ENCODE results near the gene MYO18A.

The MYO18A gene

DNA sequence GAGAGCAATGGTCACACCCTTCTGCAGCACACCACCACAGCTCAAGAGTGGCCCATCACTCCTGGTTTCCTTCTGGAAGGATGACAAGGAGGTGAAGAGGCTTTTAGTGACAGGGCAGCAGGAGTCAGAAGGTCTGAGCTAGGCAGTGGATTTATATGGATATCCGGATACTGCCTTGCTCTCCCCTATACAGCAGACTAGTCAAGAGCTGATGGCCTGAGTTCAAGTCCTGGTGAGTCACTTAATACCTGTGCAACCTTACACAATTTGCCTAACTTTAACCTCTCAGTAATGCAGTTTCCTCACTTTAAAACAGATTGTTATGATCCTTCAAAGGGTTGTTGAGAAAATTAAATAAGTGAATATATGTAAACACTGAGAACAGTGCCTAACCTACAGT lies 22.9 kb downstream of the MYO18A start:
- peaks cover 24% of the 10 kb centered on the region for H3K4me1 ChIP-seq (ENCODE audit: insufficient read depth, insufficient read length)
- no peaks in the 10 kb centered on the region for H3K27me3 ChIP-seq (ENCODE audit: insufficient read depth, insufficient read length)
- no peak for DNase-seq (ENCODE audit: low read depth, low spot score)
- no peaks in the 10 kb centered on the region for H3K9me3 ChIP-seq (ENCODE audit: insufficient read depth, low read length)
- no peak overlapping the region for H3K9ac ChIP-seq (ENCODE audit: insufficient read length, low read depth)
- TF ChIP-seq YY1 (IDR thresholded peaks at IDR 0.05; ENCODE audit: insufficient read depth, insufficient read length) (no peak), SUZ12 (IDR thresholded peaks at IDR 0.05; ENCODE audit: extremely low read depth, insufficient read depth, insufficient read length) (no peak), ZNF274 (IDR thresholded peaks at IDR 0.05; ENCODE audit: low read depth, low read length) (no peak)
- no peaks in the 10 kb centered on the region for H3K36me3 ChIP-seq (ENCODE audit: insufficient read depth, insufficient read length, low read length)
- no peak overlapping the region for H3K4me3 ChIP-seq (ENCODE audit: insufficient read length, low read depth)

DNA sequence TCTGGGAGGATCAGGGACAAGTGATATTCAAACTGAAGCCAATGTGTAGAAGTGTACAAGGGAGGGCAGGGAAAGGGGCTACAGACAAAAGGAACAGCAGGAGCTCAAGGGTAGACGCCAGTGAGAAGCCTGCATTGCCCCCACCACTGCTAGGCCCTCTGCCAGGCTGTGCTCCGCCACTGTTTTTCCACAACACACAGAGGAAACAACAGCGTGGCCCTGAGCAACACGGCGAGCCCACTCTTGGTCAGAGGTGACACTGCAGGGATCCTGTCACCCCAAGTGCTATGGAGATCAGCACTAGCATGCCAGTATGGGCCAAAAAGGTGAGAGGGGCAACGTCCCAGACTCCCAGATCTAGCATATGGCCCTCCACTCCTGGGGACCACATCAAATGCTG lies 23.4 kb downstream of the MYO18A start:
- H3K27me3 ChIP-seq (ENCODE audit: insufficient read depth, insufficient read length): no peaks in the 10 kb centered on the region
- no peak overlapping the region for H3K4me3 ChIP-seq (ENCODE audit: insufficient read length, low read depth)
- H3K36me3 ChIP-seq (ENCODE audit: insufficient read depth, insufficient read length, low read length): no peaks in the 10 kb centered on the region
- DNase-seq (ENCODE audit: low read depth, low spot score): no peak
- H3K4me1 ChIP-seq (ENCODE audit: insufficient read depth, insufficient read length): peaks cover 24% of the 10 kb centered on the region
- no peak for TF ChIP-seq ZNF274 (IDR thresholded peaks at IDR 0.05; ENCODE audit: low read depth, low read length)
- TF ChIP-seq SUZ12 (IDR thresholded peaks at IDR 0.05; ENCODE audit: extremely low read depth, insufficient read depth, insufficient read length): no peak
- no peak for TF ChIP-seq YY1 (IDR thresholded peaks at IDR 0.05; ENCODE audit: insufficient read depth, insufficient read length)
- H3K9ac ChIP-seq (ENCODE audit: insufficient read length, low read depth): no peak overlapping the region
- H3K9me3 ChIP-seq (ENCODE audit: insufficient read depth, low read length): no peaks in the 10 kb centered on the region

DNA sequence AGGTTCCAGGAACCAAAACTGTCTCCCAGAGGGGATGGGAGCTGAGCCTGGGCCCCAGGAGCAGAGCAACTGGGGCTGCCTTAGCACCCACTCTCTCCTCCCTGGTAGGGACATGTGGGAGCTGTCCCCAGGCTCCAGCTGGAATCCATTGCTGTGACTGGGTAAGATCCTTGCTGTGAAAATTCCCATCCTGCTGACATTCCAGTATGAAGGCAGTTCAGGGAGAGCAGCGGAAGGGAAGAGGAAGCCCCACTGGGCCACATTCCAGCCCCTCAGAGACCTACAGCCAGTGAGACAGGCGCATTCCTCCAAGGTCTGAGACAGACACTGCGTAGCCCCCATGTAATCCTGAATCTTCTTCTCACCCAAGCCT lies 24.2 kb downstream of the MYO18A start:
- no peaks in the 10 kb centered on the region for H3K36me3 ChIP-seq (ENCODE audit: insufficient read depth, insufficient read length, low read length)
- no peak overlapping the region for H3K4me3 ChIP-seq (ENCODE audit: insufficient read length, low read depth)
- peaks cover 24% of the 10 kb centered on the region for H3K4me1 ChIP-seq (ENCODE audit: insufficient read depth, insufficient read length)
- DNase-seq (ENCODE audit: low read depth, low spot score): no peak
- TF ChIP-seq ZNF274 (IDR thresholded peaks at IDR 0.05; ENCODE audit: low read depth, low read length): no peak
- TF ChIP-seq SUZ12 (IDR thresholded peaks at IDR 0.05; ENCODE audit: extremely low read depth, insufficient read depth, insufficient read length): no peak
- no peak for TF ChIP-seq YY1 (IDR thresholded peaks at IDR 0.05; ENCODE audit: insufficient read depth, insufficient read length)
- H3K9me3 ChIP-seq (ENCODE audit: insufficient read depth, low read length): no peaks in the 10 kb centered on the region
- no peaks in the 10 kb centered on the region for H3K27me3 ChIP-seq (ENCODE audit: insufficient read depth, insufficient read length)
- H3K9ac ChIP-seq (ENCODE audit: insufficient read length, low read depth): peak overlapping the region; percentile 6

DNA sequence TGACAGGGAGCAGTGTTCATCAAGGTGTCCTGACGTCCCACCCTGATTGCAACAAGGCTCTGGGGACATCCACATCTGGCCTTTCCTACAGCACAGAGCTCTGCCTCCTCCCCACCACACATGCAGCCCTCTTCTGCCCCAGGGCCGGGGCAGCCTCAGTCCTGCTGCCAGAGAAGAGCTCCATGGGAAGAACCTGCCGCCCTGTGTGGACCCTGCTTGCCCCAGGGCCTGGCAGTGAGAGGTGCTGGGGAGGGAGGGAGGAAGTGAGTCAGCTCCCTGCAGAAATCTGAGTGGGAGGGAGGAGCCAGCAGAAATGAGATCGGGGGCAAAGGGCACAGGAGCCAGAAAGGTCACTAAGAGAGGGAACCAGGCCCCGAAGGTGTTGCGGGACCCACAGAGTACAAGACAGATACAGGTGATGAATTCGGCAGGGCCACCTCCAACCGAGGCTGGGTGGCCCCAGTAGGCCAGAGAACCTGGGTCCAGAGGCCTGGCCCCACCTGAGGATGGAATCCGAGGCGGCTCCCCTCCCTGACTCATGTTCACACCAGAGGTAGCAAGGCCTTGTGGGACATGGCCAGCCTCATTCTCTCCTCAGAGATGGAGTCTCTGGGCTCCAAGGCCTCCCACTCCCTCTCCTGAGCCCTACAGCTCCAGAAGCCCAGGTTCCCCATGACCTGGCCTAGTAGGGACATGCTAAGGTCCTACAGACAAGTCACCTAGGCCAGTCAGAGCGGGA lies 24.8 kb downstream of the MYO18A start:
- no peak for TF ChIP-seq SUZ12 (IDR thresholded peaks at IDR 0.05; ENCODE audit: extremely low read depth, insufficient read depth, insufficient read length)
- H3K9ac ChIP-seq (ENCODE audit: insufficient read length, low read depth): peak overlapping the region; percentile 42
- H3K27me3 ChIP-seq (ENCODE audit: insufficient read depth, insufficient read length): no peaks in the 10 kb centered on the region
- H3K4me1 ChIP-seq (ENCODE audit: insufficient read depth, insufficient read length): peaks cover 24% of the 10 kb centered on the region
- no peaks in the 10 kb centered on the region for H3K36me3 ChIP-seq (ENCODE audit: insufficient read depth, insufficient read length, low read length)
- H3K9me3 ChIP-seq (ENCODE audit: insufficient read depth, low read length): no peaks in the 10 kb centered on the region
- no peak for DNase-seq (ENCODE audit: low read depth, low spot score)
- no peak overlapping the region for H3K4me3 ChIP-seq (ENCODE audit: insufficient read length, low read depth)

DNA sequence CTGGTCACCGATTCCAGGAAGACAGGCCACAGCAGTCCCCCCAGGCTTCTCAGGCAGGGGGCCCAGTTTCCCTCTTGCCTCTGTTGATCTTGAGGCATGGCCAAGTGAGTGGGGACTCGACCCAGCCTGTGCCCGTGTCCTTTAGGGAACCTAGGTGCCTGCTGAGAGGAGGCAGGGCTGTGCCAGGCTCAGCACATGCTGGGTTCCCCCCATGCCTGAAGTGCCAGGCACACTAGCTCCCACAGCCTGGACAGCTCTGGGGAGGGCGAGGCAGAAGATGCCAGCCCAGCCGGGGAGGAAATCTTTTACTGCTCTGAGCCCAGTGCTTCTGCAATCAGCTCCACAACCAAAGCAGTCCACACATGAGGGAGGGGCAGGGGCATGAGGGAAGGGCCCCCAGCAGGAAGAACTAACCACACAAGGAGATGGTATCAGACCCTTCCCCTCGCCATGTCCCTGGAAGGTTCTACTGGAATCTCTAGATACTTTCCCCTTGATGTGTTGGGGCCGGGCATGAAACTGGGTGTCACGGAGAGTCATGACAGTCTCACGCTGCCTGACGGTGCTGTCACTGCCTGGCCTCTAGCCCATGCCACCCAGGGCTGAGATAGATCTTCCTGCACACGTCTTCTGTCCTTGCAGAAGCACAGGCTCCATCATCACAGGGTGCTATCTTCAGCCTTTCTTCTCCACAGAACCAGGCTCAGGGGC lies 25.5 kb downstream of the MYO18A start:
- H3K4me1 ChIP-seq (ENCODE audit: insufficient read depth, insufficient read length): peaks cover 24% of the 10 kb centered on the region
- no peak overlapping the region for H3K4me3 ChIP-seq (ENCODE audit: insufficient read length, low read depth)
- TF ChIP-seq SUZ12 (IDR thresholded peaks at IDR 0.05; ENCODE audit: extremely low read depth, insufficient read depth, insufficient read length): no peak
- no peak for TF ChIP-seq YY1 (IDR thresholded peaks at IDR 0.05; ENCODE audit: insufficient read depth, insufficient read length)
- no peak for TF ChIP-seq ZNF274 (IDR thresholded peaks at IDR 0.05; ENCODE audit: low read depth, low read length)
- H3K9ac ChIP-seq (ENCODE audit: insufficient read length, low read depth): peak overlapping the region; percentile 42
- no peaks in the 10 kb centered on the region for H3K9me3 ChIP-seq (ENCODE audit: insufficient read depth, low read length)
- H3K36me3 ChIP-seq (ENCODE audit: insufficient read depth, insufficient read length, low read length): no peaks in the 10 kb centered on the region
- no peak for DNase-seq (ENCODE audit: low read depth, low spot score)
- no peaks in the 10 kb centered on the region for H3K27me3 ChIP-seq (ENCODE audit: insufficient read depth, insufficient read length)

DNA sequence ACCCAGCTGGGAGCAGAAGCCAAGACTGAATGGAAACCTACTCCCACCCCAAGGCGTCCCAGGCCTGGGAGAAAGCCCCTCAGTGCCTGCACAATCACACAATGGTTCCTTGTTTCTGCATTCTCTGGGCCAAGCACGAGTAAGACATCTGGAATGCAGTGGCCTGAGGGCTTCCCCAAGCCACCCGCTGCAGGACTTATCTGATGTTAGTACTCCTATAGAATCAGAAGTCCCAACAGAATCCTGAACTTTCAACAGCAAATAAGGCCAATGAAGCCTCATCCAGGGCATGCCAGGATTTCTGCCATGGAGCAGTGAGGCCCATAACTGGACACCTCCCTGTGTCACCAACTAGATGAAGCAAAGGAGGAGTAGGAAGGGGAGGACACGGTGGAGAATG lies 28.6 kb downstream of the MYO18A start:
- Histone ChIP-seq H3K9me3 (ENCODE audit: insufficient read depth, low read length) (no peaks in the 10 kb centered on the region), H3K27me3 (ENCODE audit: insufficient read depth, insufficient read length) (no peaks in the 10 kb centered on the region), H3K9ac (ENCODE audit: insufficient read length, low read depth) (no peak overlapping the region), H3K4me3 (ENCODE audit: insufficient read length, low read depth) (no peak overlapping the region), H3K4me1 (ENCODE audit: insufficient read depth, insufficient read length) (peaks cover 25% of the 10 kb centered on the region), H3K36me3 (ENCODE audit: insufficient read depth, insufficient read length, low read length) (no peaks in the 10 kb centered on the region)
- no peak for DNase-seq (ENCODE audit: low read depth, low spot score)
- TF ChIP-seq ZNF274 (IDR thresholded peaks at IDR 0.05; ENCODE audit: low read depth, low read length) (no peak), YY1 (IDR thresholded peaks at IDR 0.05; ENCODE audit: insufficient read depth, insufficient read length) (no peak)

DNA sequence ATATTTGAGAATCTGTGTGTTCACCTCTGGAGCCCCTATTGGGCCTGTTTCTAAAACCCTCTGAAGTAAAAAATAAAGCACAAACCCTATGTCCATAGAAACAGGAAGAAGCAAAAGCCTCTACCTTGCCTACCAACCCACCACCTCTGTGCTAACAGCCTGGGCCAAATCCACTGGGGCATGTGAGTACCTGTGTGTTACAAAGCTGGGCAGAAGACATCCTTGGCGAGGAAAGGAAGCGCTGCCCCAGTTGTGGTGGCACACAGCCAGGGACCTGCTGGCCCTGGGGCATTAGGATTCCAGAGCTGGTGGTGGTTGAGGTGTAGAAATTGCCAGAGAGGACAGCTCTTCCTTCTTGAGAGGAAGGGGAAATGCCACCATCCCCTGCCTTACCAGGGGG lies 30.0 kb downstream of the MYO18A start:
- Histone ChIP-seq H3K36me3 (ENCODE audit: insufficient read depth, insufficient read length, low read length) (no peaks in the 10 kb centered on the region), H3K27me3 (ENCODE audit: insufficient read depth, insufficient read length) (no peaks in the 10 kb centered on the region), H3K4me1 (ENCODE audit: insufficient read depth, insufficient read length) (peaks cover 12% of the 10 kb centered on the region), H3K9ac (ENCODE audit: insufficient read length, low read depth) (no peak overlapping the region), H3K4me3 (ENCODE audit: insufficient read length, low read depth) (no peak overlapping the region), H3K9me3 (ENCODE audit: insufficient read depth, low read length) (no peaks in the 10 kb centered on the region)
- no peak for DNase-seq (ENCODE audit: low read depth, low spot score)
- no peak for TF ChIP-seq YY1 (IDR thresholded peaks at IDR 0.05; ENCODE audit: insufficient read depth, insufficient read length)
- no peak for TF ChIP-seq ZNF274 (IDR thresholded peaks at IDR 0.05; ENCODE audit: low read depth, low read length)
- no peak for TF ChIP-seq SUZ12 (IDR thresholded peaks at IDR 0.05; ENCODE audit: extremely low read depth, insufficient read depth, insufficient read length)
